ENCODE measurements around the gene DEXI.
"Not testable (repeated sequence)": the region's sequence is repeated elsewhere in the genome, so short reads cannot be mapped to it uniquely, and the experiment has no call there.

DEXI gene

DNA sequence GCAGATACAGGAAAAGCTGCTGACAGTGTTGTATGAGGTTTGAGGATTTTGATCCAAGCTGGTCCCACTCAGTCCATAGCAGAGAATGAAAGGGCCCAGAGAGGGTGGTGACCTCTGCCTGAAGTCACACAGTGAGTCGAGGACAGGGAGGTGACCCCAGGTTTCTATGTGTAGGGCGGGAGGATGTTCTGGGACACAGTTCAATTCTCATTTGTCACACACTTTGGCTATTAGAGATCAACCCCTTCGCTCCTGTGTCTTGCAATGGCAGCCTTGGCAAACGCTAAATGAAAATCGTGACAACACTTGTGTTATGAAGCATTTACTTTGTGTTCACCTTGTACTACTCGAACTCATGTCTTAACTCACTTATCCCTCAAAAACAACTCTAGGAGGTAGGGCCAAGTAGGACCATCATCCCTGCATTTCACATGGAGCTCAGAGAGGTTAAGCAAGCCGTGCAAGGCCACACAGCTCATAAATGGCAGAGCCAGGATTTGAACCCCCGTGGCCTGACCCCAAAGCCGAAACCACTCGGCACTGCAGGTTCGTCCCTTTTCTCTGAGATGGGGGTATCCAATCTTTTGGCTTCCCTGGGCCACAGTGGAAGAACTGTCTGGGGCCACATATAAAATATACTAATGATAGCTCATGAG, 10.2 kb downstream of the DEXI start:
- Histone ChIP-seq H3K4me1 (ENCODE audit: control insufficient read depth in 1 of 2, insufficient read depth in 1 of 2, low read depth in 1 of 2, low read length in 1 of 2) (peaks cover 32 to 46% of the 10 kb centered on the region in 2 experiments), H3K36me3 (peaks cover 9% of the 10 kb centered on the region), H3K27ac (no peak overlapping the region), H3K4me3 (ENCODE audit: low read depth in 1 of 2, low read length in 1 of 2) (no peak overlapping the region), H3K27me3 (no peaks in the 10 kb centered on the region), H3K9me3 (no peaks in the 10 kb centered on the region)
- TF ChIP-seq, protein P1, sequence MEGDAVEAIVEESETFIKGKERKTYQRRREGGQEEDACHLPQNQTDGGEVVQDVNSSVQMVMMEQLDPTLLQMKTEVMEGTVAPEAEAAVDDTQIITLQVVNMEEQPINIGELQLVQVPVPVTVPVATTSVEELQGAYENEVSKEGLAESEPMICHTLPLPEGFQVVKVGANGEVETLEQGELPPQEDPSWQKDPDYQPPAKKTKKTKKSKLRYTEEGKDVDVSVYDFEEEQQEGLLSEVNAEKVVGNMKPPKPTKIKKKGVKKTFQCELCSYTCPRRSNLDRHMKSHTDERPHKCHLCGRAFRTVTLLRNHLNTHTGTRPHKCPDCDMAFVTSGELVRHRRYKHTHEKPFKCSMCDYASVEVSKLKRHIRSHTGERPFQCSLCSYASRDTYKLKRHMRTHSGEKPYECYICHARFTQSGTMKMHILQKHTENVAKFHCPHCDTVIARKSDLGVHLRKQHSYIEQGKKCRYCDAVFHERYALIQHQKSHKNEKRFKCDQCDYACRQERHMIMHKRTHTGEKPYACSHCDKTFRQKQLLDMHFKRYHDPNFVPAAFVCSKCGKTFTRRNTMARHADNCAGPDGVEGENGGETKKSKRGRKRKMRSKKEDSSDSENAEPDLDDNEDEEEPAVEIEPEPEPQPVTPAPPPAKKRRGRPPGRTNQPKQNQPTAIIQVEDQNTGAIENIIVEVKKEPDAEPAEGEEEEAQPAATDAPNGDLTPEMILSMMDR (IDR thresholded peaks at IDR 0.05), result no peak

DNA sequence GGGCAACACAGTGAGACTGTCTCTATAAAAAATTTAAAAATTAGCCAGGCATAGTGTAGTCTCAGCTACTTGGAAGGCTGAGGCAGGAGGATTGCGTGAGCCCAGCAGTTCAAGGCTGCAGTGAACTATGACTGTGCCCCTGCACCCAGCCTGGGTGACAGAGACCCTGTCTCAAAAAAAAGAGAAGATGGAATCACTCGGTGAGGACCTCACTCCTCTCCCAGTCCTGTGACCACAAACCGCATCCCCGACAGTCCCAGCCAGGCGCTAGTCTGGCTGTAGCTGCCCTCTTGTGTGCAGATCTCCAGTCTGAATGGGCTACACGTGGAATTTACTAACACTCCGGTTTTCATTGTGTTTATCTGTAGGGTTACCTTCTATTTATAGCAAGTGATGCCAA, 11.1 kb downstream of the DEXI start:
- H3K36me3 ChIP-seq, result peaks cover 9% of the 10 kb centered on the region

DNA sequence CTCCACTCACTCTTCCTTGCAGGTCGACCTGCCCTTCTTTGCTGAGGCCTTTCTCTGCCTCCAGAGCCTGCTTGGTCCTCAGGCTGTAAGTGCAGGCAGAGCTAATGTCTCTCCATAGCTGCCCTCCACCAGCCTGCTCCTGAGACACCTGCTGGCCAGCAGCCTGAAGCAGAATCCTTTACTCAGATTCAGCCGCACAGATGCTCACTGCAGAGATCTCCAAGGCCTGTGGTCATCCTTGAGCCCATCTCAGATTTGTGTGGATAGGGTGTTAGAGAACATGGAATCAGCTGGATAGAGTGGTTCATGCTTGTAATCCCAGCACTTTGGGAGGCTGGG, 11.5 kb downstream of the DEXI start:
- Histone ChIP-seq H3K27me3 (no peaks in the 10 kb centered on the region), H3K36me3 (peaks cover 13% of the 10 kb centered on the region), H3K9me3 (no peaks in the 10 kb centered on the region), H3K4me3 (ENCODE audit: low read depth in 1 of 2, low read length in 1 of 2) (no peak overlapping the region), H3K27ac (no peak overlapping the region), H3K4me1 (ENCODE audit: control insufficient read depth in 1 of 2, insufficient read depth in 1 of 2, low read depth in 1 of 2, low read length in 1 of 2) (peaks cover 22 to 34% of the 10 kb centered on the region in 2 experiments)
- TF ChIP-seq, protein P1 (IDR thresholded peaks at IDR 0.05), result no peak

More for the DNA sequence above, 11.1 kb downstream of the DEXI start:
- no peaks in the 10 kb centered on the region for H3K9me3 ChIP-seq
- TF ChIP-seq, protein P1 (IDR thresholded peaks at IDR 0.05), result no peak
- no peak overlapping the region for H3K27ac ChIP-seq
- peaks cover 23 to 36% of the 10 kb centered on the region in 2 experiments for H3K4me1 ChIP-seq (ENCODE audit: control insufficient read depth in 1 of 2, insufficient read depth in 1 of 2, low read depth in 1 of 2, low read length in 1 of 2)
- H3K27me3 ChIP-seq, result no peaks in the 10 kb centered on the region
- no peak overlapping the region for H3K4me3 ChIP-seq (ENCODE audit: low read depth in 1 of 2, low read length in 1 of 2)

DNA sequence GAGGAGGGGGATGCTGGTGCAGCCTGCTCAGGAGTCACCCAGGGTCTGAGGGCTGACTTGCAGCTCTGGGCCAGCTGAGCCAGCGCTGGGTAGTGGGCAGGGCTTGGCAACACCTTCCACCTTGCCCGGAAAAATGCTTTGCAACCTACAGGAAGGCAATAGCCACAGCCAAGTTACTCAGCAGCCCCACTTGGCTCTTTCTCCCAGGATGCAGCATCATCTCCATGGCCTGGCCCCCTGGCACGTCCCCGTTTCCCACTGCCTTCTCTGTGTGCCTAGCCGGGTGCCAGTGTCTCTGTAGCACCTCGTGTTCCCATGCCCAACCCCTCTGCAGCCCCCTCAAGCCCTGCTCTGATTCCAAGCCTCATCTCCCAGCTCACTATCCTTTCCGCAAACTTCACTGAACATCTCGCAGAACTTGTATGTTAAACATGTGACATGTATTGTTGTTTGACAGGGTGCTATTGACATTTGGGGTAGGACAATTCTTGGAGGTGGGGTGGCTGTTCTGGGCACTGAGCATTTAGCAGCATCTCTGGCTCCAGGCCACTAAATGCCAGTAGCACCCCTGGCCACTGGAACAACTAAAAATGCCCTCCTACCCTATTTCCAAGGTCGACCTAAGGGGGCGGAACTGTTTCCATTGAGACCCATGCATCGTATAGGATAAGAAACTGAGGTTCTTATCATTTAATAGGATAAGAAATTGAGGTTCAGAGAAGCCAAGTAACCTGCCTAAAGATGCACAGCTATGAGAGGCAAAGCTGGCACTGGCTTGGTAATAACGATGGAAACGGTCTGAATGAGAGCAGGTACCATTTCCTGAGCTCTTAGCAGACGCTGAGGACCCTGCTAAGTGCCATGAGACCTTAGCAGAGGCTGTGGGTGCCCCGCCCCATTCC, 12.2 kb downstream of the DEXI start:
- TF ChIP-seq, protein P1 (IDR thresholded peaks at IDR 0.05), result no peak
- Histone ChIP-seq H3K9me3 (no peaks in the 10 kb centered on the region), H3K4me1 (ENCODE audit: control insufficient read depth in 1 of 2, insufficient read depth in 1 of 2, low read depth in 1 of 2, low read length in 1 of 2) (peaks cover 22 to 34% of the 10 kb centered on the region in 2 experiments), H3K27ac (no peak overlapping the region), H3K4me3 (ENCODE audit: low read depth in 1 of 2, low read length in 1 of 2) (no peak overlapping the region), H3K36me3 (peaks cover 18% of the 10 kb centered on the region), H3K27me3 (no peaks in the 10 kb centered on the region)

DNA sequence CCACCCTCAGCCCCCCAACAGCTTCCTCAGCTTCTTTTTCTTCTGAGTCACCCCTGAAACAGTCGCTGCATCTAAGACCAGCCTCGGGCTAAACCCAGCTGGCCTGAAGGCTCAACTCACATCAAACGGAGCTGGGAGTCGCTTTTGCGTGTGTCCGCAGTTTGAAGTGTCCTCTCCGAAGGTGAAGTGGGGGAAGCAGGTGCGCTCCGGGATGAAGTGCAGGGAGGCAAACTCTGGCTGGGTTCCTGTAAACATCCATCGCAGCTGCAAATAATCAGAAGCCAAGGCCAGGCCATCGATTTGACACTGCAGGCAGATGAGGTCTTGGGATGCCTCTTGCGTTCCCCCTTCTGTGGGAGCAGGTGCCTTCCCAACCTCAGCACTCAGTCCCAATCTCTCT, 13.2 kb downstream of the DEXI start:
- not testable (repeated sequence) for H3K27me3 ChIP-seq; H3K27ac ChIP-seq; H3K9me3 ChIP-seq; H3K4me3 ChIP-seq (ENCODE audit: low read depth in 1 of 2, low read length in 1 of 2)
- peaks cover 22 to 34% of the 10 kb centered on the region in 2 experiments for H3K4me1 ChIP-seq (ENCODE audit: control insufficient read depth in 1 of 2, insufficient read depth in 1 of 2, low read depth in 1 of 2, low read length in 1 of 2)
- peaks cover 26% of the 10 kb centered on the region for H3K36me3 ChIP-seq

Data from neutrophil (primary cell).